ENCODE data around the gene TMEM201. TPM values are rescaled to one million over a fixed set of nuclear protein-coding genes. Genes with fewer than 3 reads are reported as not detected.

The TMEM201 gene
- total and polyA plus RNA-seq, 2 experiments from 2014 or later, result 25.0 to 28.0 TPM

- no peak for DNase-seq (ENCODE audit: low read depth in 1 of 2, low spot score in 1 of 2)
- H3K4me3 ChIP-seq, result no peak overlapping the region
- H3K27ac ChIP-seq, result no peak overlapping the region
- peaks cover 21% of the 10 kb centered on the region for H3K36me3 ChIP-seq
- H3K9me3 ChIP-seq (ENCODE audit: low read depth), result no peaks in the 10 kb centered on the region
- no peaks in the 10 kb centered on the region for H3K27me3 ChIP-seq
- TF ChIP-seq, protein P1, sequence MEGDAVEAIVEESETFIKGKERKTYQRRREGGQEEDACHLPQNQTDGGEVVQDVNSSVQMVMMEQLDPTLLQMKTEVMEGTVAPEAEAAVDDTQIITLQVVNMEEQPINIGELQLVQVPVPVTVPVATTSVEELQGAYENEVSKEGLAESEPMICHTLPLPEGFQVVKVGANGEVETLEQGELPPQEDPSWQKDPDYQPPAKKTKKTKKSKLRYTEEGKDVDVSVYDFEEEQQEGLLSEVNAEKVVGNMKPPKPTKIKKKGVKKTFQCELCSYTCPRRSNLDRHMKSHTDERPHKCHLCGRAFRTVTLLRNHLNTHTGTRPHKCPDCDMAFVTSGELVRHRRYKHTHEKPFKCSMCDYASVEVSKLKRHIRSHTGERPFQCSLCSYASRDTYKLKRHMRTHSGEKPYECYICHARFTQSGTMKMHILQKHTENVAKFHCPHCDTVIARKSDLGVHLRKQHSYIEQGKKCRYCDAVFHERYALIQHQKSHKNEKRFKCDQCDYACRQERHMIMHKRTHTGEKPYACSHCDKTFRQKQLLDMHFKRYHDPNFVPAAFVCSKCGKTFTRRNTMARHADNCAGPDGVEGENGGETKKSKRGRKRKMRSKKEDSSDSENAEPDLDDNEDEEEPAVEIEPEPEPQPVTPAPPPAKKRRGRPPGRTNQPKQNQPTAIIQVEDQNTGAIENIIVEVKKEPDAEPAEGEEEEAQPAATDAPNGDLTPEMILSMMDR (IDR thresholded peaks at IDR 0.05; ENCODE audit: low read depth, low read length), result no peak
- H3K4me1 ChIP-seq (ENCODE audit: low read depth), result no peaks in the 10 kb centered on the region
Observed at GRCh38 chr1:9607352-9607751, 18.6 kb downstream of the TMEM201 start.

DNA sequence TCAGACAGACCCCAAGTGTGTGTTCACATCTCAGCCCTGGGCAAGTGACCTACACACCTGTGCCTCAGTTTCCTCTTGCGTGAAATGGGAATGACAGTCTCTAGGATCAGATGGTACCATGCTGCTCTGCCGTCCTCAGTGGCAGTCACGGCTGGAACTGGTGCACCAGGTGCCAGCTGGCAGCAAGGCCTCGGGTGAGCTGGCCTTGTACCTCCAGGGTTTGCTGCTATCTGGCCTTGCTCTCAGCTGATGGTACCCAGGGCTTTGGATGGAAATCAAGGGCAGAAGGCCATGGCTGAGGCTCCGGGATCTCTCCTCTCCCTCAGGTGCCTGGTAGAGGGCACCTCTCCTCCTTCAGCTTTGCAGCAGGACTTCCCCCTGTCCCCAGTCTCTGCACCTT is 21.3 kb downstream of the TMEM201 start:
- H3K36me3 ChIP-seq, result peaks cover 7% of the 10 kb centered on the region
- no peak overlapping the region for H3K27ac ChIP-seq
- H3K27me3 ChIP-seq, result no peaks in the 10 kb centered on the region
- DNase-seq (ENCODE audit: low read depth in 1 of 2, low spot score in 1 of 2), result no peak
- TF ChIP-seq, protein P1 (IDR thresholded peaks at IDR 0.05; ENCODE audit: low read depth, low read length), result no peak
- no peaks in the 10 kb centered on the region for H3K4me1 ChIP-seq (ENCODE audit: low read depth)
- H3K9me3 ChIP-seq (ENCODE audit: low read depth), result no peaks in the 10 kb centered on the region
- no peak overlapping the region for H3K4me3 ChIP-seq

GRCh38 chr1:9610548-9610947 is 21.8 kb downstream of the TMEM201 start:
- H3K27me3 ChIP-seq, result no peaks in the 10 kb centered on the region
- no peak overlapping the region for H3K27ac ChIP-seq
- TF ChIP-seq, protein P1 (IDR thresholded peaks at IDR 0.05; ENCODE audit: low read depth, low read length), result no peak
- H3K9me3 ChIP-seq (ENCODE audit: low read depth), result no peaks in the 10 kb centered on the region
- no peaks in the 10 kb centered on the region for H3K4me1 ChIP-seq (ENCODE audit: low read depth)
- no peak overlapping the region for H3K4me3 ChIP-seq
- DNase-seq (ENCODE audit: low read depth in 1 of 2, low spot score in 1 of 2), result no peak
- peaks cover 7% of the 10 kb centered on the region for H3K36me3 ChIP-seq

DNA sequence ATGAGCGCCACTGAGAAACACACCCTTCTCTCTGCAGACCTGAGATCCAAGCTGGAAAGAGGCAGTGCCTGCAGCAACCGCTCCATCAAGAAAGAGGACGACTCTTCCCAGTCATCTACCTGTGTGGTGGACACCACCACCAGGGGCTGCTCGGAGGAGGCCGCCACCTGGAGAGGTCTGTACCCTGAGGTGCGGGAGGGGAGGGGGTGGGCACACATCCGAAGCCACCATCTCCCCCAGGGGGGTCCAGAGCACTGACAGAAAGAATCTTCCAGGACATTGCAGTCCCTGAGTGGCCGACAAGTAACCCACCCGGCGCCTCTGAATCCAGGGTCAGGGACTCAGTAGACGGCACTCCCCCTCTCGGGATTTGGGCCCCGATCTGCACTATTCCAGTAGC is 23.0 kb downstream of the TMEM201 start:
- TF ChIP-seq, protein P1 (IDR thresholded peaks at IDR 0.05; ENCODE audit: low read depth, low read length), result no peak
- Histone ChIP-seq H3K4me1 (ENCODE audit: low read depth) (no peaks in the 10 kb centered on the region), H3K4me3 (no peak overlapping the region), H3K27me3 (no peaks in the 10 kb centered on the region), H3K27ac (no peak overlapping the region), H3K9me3 (ENCODE audit: low read depth) (no peaks in the 10 kb centered on the region), H3K36me3 (peaks cover 7% of the 10 kb centered on the region)
- DNase-seq (ENCODE audit: low read depth in 1 of 2, low spot score in 1 of 2), result no peak

DNA sequence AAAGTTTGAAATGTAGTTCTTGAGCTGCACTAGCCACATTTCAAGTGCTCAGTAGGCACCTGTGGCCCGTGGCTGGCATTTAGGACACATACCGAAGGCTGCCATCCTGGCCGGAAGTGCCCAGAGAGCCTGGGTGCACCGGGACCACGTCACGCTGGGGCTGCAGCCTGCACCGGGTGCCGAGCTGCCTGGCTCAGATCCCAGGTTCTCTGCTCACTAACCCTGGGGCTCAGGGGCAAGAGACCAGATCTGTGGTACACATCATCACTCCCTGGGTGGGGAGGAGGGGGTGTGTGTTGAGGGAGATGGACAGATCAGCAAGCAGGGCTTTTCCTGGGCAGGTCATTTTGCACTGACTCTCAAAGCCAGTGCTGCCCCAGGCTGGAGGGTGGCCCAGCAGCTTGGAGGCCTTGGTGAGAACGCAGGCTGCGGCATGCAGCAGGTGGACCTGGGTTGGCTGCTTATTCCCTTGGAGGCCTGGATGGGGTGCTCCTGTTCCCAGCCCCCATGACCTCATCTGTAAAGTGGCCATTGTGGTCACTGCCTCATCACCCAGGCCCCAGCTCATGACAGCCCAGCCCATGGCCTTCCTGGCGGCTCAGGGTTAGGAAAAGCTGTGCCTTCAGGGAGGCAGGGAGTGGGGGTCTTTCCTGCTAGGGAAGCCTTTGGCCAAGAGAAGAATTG is 23.6 kb downstream of the TMEM201 start:
- TF ChIP-seq, protein P1 (IDR thresholded peaks at IDR 0.05; ENCODE audit: low read depth, low read length), result no peak
- Histone ChIP-seq H3K4me3 (no peak overlapping the region), H3K4me1 (ENCODE audit: low read depth) (no peaks in the 10 kb centered on the region), H3K36me3 (peaks cover 7% of the 10 kb centered on the region), H3K27me3 (no peaks in the 10 kb centered on the region), H3K27ac (no peak overlapping the region), H3K9me3 (ENCODE audit: low read depth) (no peaks in the 10 kb centered on the region)
- no peak for DNase-seq (ENCODE audit: low read depth in 1 of 2, low spot score in 1 of 2)

All from cardiac muscle cell (in vitro differentiated cells and primary cell).